Endodermal cell (in vitro differentiated cells): ENCODE data around the gene ANO8. TPM values are rescaled to one million over a fixed set of nuclear protein-coding genes. Genes with fewer than 3 reads are reported as not detected.
"Not testable (repeated sequence)": the region's sequence is repeated elsewhere in the genome, so short reads cannot be mapped to it uniquely, and the experiment has no call there.

Source experiments
- DNase-seq: peaks from one replicate; pipeline ENCODE4 v3.0.0-alpha.2; 2017
- H3K27ac ChIP-seq: 2 replicates; pipeline ENCODE4 v1.5.1; 2013; ENCODE audit warnings: mild to moderate bottlenecking, low read depth, low read length, moderate library complexity
- H3K27me3 ChIP-seq: 2 replicates; pipeline ENCODE4 v1.6.1; 2013; ENCODE audit warnings: mild to moderate bottlenecking, low read length, moderate library complexity; ENCODE audit not compliant: insufficient read depth, control insufficient read depth, poor library complexity, severe bottlenecking
- H3K36me3 ChIP-seq: 2 replicates; pipeline ENCODE4 v1.7.0; 2013; ENCODE audit warnings: mild to moderate bottlenecking, low read length, moderate library complexity; ENCODE audit not compliant: control insufficient read depth, insufficient read depth
- H3K4me1 ChIP-seq: one replicate; pipeline ENCODE4 v1.7.0; 2013; ENCODE audit warnings: low read length; ENCODE audit not compliant: control insufficient read depth, insufficient read depth
- H3K4me3 ChIP-seq: 2 replicates; pipeline ENCODE4 v1.5.1; 2013; ENCODE audit warnings: mild to moderate bottlenecking, low read length, moderate library complexity
- H3K9ac ChIP-seq: 2 replicates; pipeline ENCODE4 v1.6.1; 2013; ENCODE audit warnings: mild to moderate bottlenecking, low read length, moderate library complexity; ENCODE audit not compliant: poor library complexity, severe bottlenecking; ENCODE audit errors: extremely low read depth
- H3K9me3 ChIP-seq: 2 replicates; pipeline ENCODE4 v1.6.1; 2013; ENCODE audit warnings: mild to moderate bottlenecking, low read length, moderate library complexity; ENCODE audit not compliant: control insufficient read depth
- H3K27ac Mint-ChIP-seq: 2 replicates; pipeline ENCODE4 v1.8.0; 2020; ENCODE audit warnings: mixed read lengths
- H3K27me3 Mint-ChIP-seq: 2 replicates; pipeline ENCODE4 v1.8.0; 2021; ENCODE audit warnings: mild to moderate bottlenecking, mixed read lengths; ENCODE audit not compliant: insufficient read depth
- H3K36me3 Mint-ChIP-seq: 2 replicates; pipeline ENCODE4 v1.8.0; 2020; ENCODE audit warnings: low read depth, mixed read lengths
- H3K4me1 Mint-ChIP-seq: 2 replicates; pipeline ENCODE4 v1.8.0; 2020; ENCODE audit warnings: mixed read lengths
- H3K4me3 Mint-ChIP-seq: 2 replicates; pipeline ENCODE4 v1.8.0; 2020; ENCODE audit warnings: mild to moderate bottlenecking, moderate library complexity, mixed read lengths
- H3K9me3 Mint-ChIP-seq: 2 replicates; pipeline ENCODE4 v1.8.0; 2020; ENCODE audit warnings: mild to moderate bottlenecking, mixed read lengths
- WGBS, 2 experiments: methylation state at CpG; one replicate each; pipeline versions ENCODE4 v1.1.5 to v1.1.7; 2013; ENCODE audit warnings: missing lambda C conversion rate in 2 of 2, mixed read lengths in 1 of 2; ENCODE audit not compliant: insufficient coverage in 1 of 2, insufficient read length in 1 of 2; 5-methylcytosine and 5-hydroxymethylcytosine counted together
- total RNA-seq, 2 donors: library from RNA; stranded (reverse); fragmentation: NEBNext Ultra II Directional in 1 of 2; extraction: Animal tissue kit (Norgen Biotek cat#: 25700) in 1 of 2; gene quantifications; 2 replicates in 1 of 2; 3 replicates in 1 of 2; pipeline ENCODE4 v1.2.1, GENCODE V29; 2021
- TF ChIP-seq, protein P1 (sequence below): fragments of 200-600 bp; sonication (generic); conservative IDR thresholded peaks from 2 replicates; pipeline ENCODE4 v1.5.0; 2021; ENCODE audit warnings: antibody characterized with exemption, mild to moderate bottlenecking

The ANO8 gene
- total RNA-seq, 2 donors from 2014 or later: 27.5 to 29.5 TPM

DNA sequence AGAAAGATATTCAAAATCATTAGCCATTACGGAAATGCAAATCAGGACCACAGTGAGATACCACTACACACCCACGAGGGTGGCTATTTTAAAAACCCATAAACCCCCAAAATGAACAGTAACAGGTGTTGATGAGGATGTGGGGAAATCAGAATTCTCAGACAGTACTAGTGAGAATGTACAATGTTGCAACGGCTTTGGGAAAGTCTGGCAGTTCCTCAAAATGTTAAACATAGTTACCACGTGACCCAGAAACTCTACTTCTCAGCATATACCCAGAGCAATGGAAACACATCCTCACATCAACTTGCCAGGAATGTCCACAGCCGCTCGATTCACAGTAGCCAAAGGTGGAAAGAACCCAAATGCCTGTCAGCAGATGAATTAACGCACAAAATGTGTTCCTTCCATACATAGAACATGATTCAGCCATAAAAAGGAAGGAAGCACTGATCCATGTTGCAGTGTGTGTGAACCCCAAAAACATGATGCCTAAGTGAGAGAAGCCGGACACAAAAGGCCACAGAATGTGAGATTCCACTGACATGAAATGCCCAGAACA, 35.5 kb upstream of the ANO8 start:
- no peaks in the 10 kb centered on the region for H3K4me1 ChIP-seq
- no peak overlapping the region for H3K4me3 Mint-ChIP-seq
- H3K36me3 Mint-ChIP-seq: no peaks in the 10 kb centered on the region
- H3K27me3 Mint-ChIP-seq: peaks cover 8% of the 10 kb centered on the region
- H3K27me3 ChIP-seq: no peaks in the 10 kb centered on the region
- H3K9me3 ChIP-seq: no peaks in the 10 kb centered on the region
- H3K36me3 ChIP-seq: no peaks in the 10 kb centered on the region
- no peak overlapping the region for H3K27ac Mint-ChIP-seq
- no peak for DNase-seq
- no peaks in the 10 kb centered on the region for H3K9me3 Mint-ChIP-seq
- H3K4me3 ChIP-seq: no peak overlapping the region
- TF ChIP-seq, protein P1, sequence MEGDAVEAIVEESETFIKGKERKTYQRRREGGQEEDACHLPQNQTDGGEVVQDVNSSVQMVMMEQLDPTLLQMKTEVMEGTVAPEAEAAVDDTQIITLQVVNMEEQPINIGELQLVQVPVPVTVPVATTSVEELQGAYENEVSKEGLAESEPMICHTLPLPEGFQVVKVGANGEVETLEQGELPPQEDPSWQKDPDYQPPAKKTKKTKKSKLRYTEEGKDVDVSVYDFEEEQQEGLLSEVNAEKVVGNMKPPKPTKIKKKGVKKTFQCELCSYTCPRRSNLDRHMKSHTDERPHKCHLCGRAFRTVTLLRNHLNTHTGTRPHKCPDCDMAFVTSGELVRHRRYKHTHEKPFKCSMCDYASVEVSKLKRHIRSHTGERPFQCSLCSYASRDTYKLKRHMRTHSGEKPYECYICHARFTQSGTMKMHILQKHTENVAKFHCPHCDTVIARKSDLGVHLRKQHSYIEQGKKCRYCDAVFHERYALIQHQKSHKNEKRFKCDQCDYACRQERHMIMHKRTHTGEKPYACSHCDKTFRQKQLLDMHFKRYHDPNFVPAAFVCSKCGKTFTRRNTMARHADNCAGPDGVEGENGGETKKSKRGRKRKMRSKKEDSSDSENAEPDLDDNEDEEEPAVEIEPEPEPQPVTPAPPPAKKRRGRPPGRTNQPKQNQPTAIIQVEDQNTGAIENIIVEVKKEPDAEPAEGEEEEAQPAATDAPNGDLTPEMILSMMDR: no peak
- H3K4me1 Mint-ChIP-seq: no peaks in the 10 kb centered on the region
- H3K9ac ChIP-seq: no peak overlapping the region
- 87 to 93% methylated on average over 4 to 7 of the region's 8 CpGs for WGBS, 2 experiments
- no peak overlapping the region for H3K27ac ChIP-seq

DNA sequence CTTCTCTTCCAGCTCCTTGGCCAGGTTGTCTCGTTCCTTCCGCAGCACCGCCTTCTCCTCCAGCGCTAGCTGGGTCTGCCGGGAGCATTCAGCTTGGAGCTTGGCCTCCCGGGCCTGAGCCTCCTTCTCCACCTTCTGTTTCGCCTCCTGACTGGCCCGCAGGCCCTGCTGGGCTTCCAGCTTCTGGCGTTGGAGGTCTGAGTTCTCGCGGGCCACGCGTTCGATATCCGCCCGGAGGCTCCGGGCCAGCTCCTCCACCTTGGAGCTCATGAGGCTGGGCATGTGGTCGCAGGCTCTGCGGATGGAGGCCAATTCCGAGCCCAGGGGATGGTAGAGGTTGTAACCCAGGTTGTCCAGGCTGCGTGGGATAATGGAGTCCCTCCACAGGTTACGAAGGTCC, 30.7 kb upstream of the ANO8 start:
- H3K4me1 ChIP-seq: no peaks in the 10 kb centered on the region
- no peak overlapping the region for H3K27ac ChIP-seq
- Mint-ChIP-seq H3K27ac (no peak overlapping the region), H3K36me3 (no peaks in the 10 kb centered on the region), H3K9me3 (peaks cover 2% of the 10 kb centered on the region), H3K4me1 (no peaks in the 10 kb centered on the region), H3K27me3 (peaks cover 18% of the 10 kb centered on the region), H3K4me3 (no peak overlapping the region)
- H3K4me3 ChIP-seq: no peak overlapping the region
- TF ChIP-seq, protein P1: no peak
- no peaks in the 10 kb centered on the region for H3K9me3 ChIP-seq
- no peak for DNase-seq
- no peaks in the 10 kb centered on the region for H3K27me3 ChIP-seq
- H3K9ac ChIP-seq: no peak overlapping the region
- WGBS, 2 experiments: 94 to 96% methylated on average over 17 to 22 of the region's 22 CpGs
- H3K36me3 ChIP-seq: no peaks in the 10 kb centered on the region

DNA sequence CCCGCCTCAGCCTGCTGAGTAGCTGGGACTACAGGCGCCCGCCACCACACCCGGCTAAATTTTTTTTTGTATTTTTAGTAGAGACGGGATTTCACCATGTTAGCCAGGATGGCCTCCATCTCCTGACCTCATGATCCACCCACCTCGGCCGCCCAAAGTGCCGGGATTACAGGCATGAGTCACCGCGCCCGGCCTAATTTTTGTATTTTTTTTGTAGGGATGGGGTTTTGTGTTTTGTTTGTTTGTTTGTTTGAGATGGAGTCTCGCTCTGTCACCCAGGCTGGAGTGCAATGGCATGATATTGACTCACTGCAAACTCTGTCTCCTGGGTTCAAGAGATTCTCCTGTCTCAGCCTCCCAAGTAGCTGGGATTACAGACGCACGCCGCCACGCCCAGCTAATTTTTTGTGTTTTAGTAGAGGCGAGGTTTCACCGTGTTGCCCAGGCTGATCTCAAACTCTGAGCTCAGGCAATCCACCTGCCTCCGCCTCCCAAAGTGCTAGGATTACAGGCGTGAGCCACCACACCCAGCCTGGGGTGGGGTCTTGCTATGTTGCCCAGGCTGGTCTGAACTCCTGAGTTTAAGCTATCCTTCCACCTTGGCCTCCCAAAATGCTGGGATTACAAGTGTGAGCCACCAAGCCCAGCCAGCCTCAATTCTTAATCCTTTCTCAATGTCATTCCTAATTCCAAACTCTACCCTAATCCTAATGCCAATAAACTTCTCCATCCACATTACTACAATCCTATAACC, 29.4 kb upstream of the ANO8 start:
- not testable (repeated sequence) for H3K27me3 ChIP-seq, H3K4me1 ChIP-seq, H3K27ac Mint-ChIP-seq, H3K4me1 Mint-ChIP-seq, H3K4me3 Mint-ChIP-seq, H3K9me3 ChIP-seq, H3K27ac ChIP-seq, H3K9ac ChIP-seq, H3K4me3 ChIP-seq, H3K36me3 ChIP-seq, DNase-seq, H3K9me3 Mint-ChIP-seq, H3K36me3 Mint-ChIP-seq
- 90 to 96% methylated on average over 15 to 20 of the region's 20 CpGs for WGBS, 2 experiments
- H3K27me3 Mint-ChIP-seq: peaks cover 18% of the 10 kb centered on the region
